H9 (cell line): ENCODE results near the gene TAF4B. TPM values are rescaled to one million over a fixed set of nuclear protein-coding genes. Genes with fewer than 3 reads are reported as not detected.

Source experiments
- DNase-seq: peaks from one replicate; pipeline ENCODE4 v3.0.0-alpha.2; 2017
- H2AFZ ChIP-seq: one replicate; pipeline ENCODE4 v1.6.1; 2013; ENCODE audit warnings: mild to moderate bottlenecking, low read length, control low read depth, moderate library complexity
- H2AK5ac ChIP-seq: 2 replicates; pipeline ENCODE4 v1.6.1; 2013; ENCODE audit warnings: low read length, control low read depth, mixed read lengths; ENCODE audit not compliant: insufficient read length
- H2BK120ac ChIP-seq: one replicate; pipeline ENCODE4 v1.6.1; 2013; ENCODE audit warnings: low read depth, mild to moderate bottlenecking, low read length, control low read depth, inconsistent platforms; ENCODE audit not compliant: poor library complexity, severe bottlenecking
- H2BK12ac ChIP-seq: 2 replicates; pipeline ENCODE4 v1.6.1; 2013; ENCODE audit warnings: low read length, control low read depth, mixed read lengths, low read depth; ENCODE audit not compliant: insufficient read length
- H2BK15ac ChIP-seq: 2 replicates; pipeline ENCODE4 v1.6.1; 2013; ENCODE audit warnings: low read depth, low read length, control low read depth
- H2BK20ac ChIP-seq: one replicate; pipeline ENCODE4 v1.6.1; 2013; ENCODE audit warnings: low read depth, mild to moderate bottlenecking, low read length, control low read depth, inconsistent platforms; ENCODE audit not compliant: poor library complexity, severe bottlenecking
- H2BK5ac ChIP-seq: 2 replicates; pipeline ENCODE4 v1.6.1; 2013; ENCODE audit warnings: low read length, control low read depth, mixed read lengths; ENCODE audit not compliant: insufficient read length
- H3K14ac ChIP-seq: 2 replicates; pipeline ENCODE4 v1.6.1; 2013; ENCODE audit warnings: low read length, control low read depth; ENCODE audit not compliant: insufficient read depth
- H3K18ac ChIP-seq: 2 replicates; pipeline ENCODE4 v1.6.1; 2013; ENCODE audit warnings: low read depth, mild to moderate bottlenecking, mixed read lengths, low read length, control low read depth; ENCODE audit not compliant: insufficient read length
- H3K23ac ChIP-seq: 2 replicates; pipeline ENCODE4 v1.6.1; 2013; ENCODE audit warnings: low read length, control low read depth, mixed read lengths, low read depth; ENCODE audit not compliant: insufficient read length
- H3K23me2 ChIP-seq: 2 replicates; pipeline ENCODE4 v1.6.1; 2013; ENCODE audit warnings: low read depth, mild to moderate bottlenecking, mixed read lengths, low read length, control low read depth; ENCODE audit not compliant: insufficient read length, poor library complexity, severe bottlenecking
- H3K27ac ChIP-seq: 2 replicates; pipeline ENCODE4 v1.5.1; 2013; ENCODE audit warnings: low read length, control low read depth, mixed read lengths, low read depth; ENCODE audit not compliant: insufficient read length
- H3K27me3 ChIP-seq: 2 replicates; pipeline ENCODE4 v1.6.1; 2013; ENCODE audit warnings: low read length, control low read depth, inconsistent platforms; ENCODE audit not compliant: insufficient read depth
- H3K4ac ChIP-seq: 2 replicates; pipeline ENCODE4 v1.6.1; 2013; ENCODE audit warnings: low read depth, mild to moderate bottlenecking, control low read depth, inconsistent platforms, low read length, moderate library complexity
- H3K4me1 ChIP-seq: 2 replicates; pipeline ENCODE4 v1.6.1; 2013; ENCODE audit warnings: low read length, control low read depth, inconsistent platforms; ENCODE audit not compliant: insufficient read depth
- H3K4me2 ChIP-seq: 2 replicates; pipeline ENCODE4 v1.6.1; 2013; ENCODE audit warnings: low read length, control low read depth, mixed read lengths; ENCODE audit not compliant: insufficient read length, insufficient read depth
- H3K56ac ChIP-seq: 2 replicates; pipeline ENCODE4 v1.6.1; 2013; ENCODE audit warnings: low read depth, mild to moderate bottlenecking, mixed read lengths, low read length, control low read depth; ENCODE audit not compliant: insufficient read length
- H3K79me1 ChIP-seq: 2 replicates; pipeline ENCODE4 v1.6.1; 2013; ENCODE audit warnings: low read depth, mild to moderate bottlenecking, moderate library complexity, low read length, control low read depth, inconsistent platforms; ENCODE audit not compliant: insufficient read depth, poor library complexity, severe bottlenecking
- H3K79me2 ChIP-seq: 2 replicates; pipeline ENCODE4 v1.6.1; 2013; ENCODE audit warnings: low read length, control low read depth, inconsistent platforms; ENCODE audit not compliant: insufficient read depth
- H3K9ac ChIP-seq: 2 replicates; pipeline ENCODE4 v1.6.1; 2013; ENCODE audit warnings: low read length, control low read depth, mixed read lengths; ENCODE audit not compliant: insufficient read length; ENCODE audit errors: extremely low read depth
- H3K9me3 ChIP-seq: one replicate; pipeline ENCODE4 v1.6.1; 2013; ENCODE audit warnings: low read depth, low read length, inconsistent platforms; ENCODE audit not compliant: control insufficient read depth
- H3T11ph ChIP-seq: one replicate; pipeline ENCODE4 v1.6.1; 2013; ENCODE audit warnings: mild to moderate bottlenecking, low read length, control low read depth, inconsistent platforms
- H4K20me1 ChIP-seq: one replicate; pipeline ENCODE4 v1.6.1; 2013; ENCODE audit not compliant: control insufficient read depth, insufficient read length, insufficient read depth
- H4K5ac ChIP-seq: 2 replicates; pipeline ENCODE4 v1.6.1; 2013; ENCODE audit warnings: low read depth, mild to moderate bottlenecking, mixed read lengths, low read length, control low read depth; ENCODE audit not compliant: insufficient read length
- H4K8ac ChIP-seq: replicated peaks from 2 replicates; pipeline ENCODE4 v1.6.1; 2013; ENCODE audit warnings: low read length, control low read depth, mixed read lengths, low read depth; ENCODE audit not compliant: insufficient read length
- H4K91ac ChIP-seq: 2 replicates; pipeline ENCODE4 v1.6.1; 2013; ENCODE audit warnings: low read depth, mild to moderate bottlenecking, moderate library complexity, mixed read lengths, low read length, control low read depth; ENCODE audit not compliant: insufficient read length
- H3K27ac Mint-ChIP-seq, 3 experiments: 2 replicates in 2 of 3; 3 replicates in 1 of 3; pipeline ENCODE4 v1.8.0; 2020 to 2021; ENCODE audit warnings: mixed read lengths in 3 of 3, mild to moderate bottlenecking in 1 of 3, moderate library complexity in 1 of 3
- H3K27me3 Mint-ChIP-seq: 2 replicates; pipeline ENCODE4 v1.8.0; 2021; ENCODE audit warnings: low read depth, mild to moderate bottlenecking, moderate library complexity, mixed read lengths
- H3K36me3 Mint-ChIP-seq, 3 experiments: 2 replicates in 2 of 3; 3 replicates in 1 of 3; pipeline ENCODE4 v1.8.0; 2020 to 2021; ENCODE audit warnings: low read depth in 3 of 3, mixed read lengths in 3 of 3; ENCODE audit not compliant: insufficient read depth in 1 of 3
- H3K4me1 Mint-ChIP-seq, 2 experiments: 2 replicates each; pipeline ENCODE4 v1.8.0; 2020; ENCODE audit warnings: mixed read lengths in 2 of 2
- H3K4me3 Mint-ChIP-seq, 2 experiments: 2 replicates in 1 of 2; 3 replicates in 1 of 2; pipeline ENCODE4 v1.8.0; 2020 to 2021; ENCODE audit warnings: mild to moderate bottlenecking in 2 of 2, mixed read lengths in 2 of 2, moderate library complexity in 1 of 2
- H3K9me3 Mint-ChIP-seq, 2 experiments: 2 replicates in 1 of 2; 3 replicates in 1 of 2; pipeline ENCODE4 v1.8.0; 2020; ENCODE audit warnings: mild to moderate bottlenecking in 2 of 2, mixed read lengths in 2 of 2, moderate library complexity in 1 of 2
- WGBS: extraction: QIAGEN DNeasy Blood & Tissue Kit; methylation state at CpG from one replicate; pipeline ENCODE4 v1.1.7; 2013; ENCODE audit warnings: missing lambda C conversion rate, low lambda C conversion rate, mixed read lengths; ENCODE audit not compliant: insufficient read length; ENCODE audit errors: extremely low coverage; 5-methylcytosine and 5-hydroxymethylcytosine counted together
- total RNA-seq: library from RNA; stranded (reverse); gene quantifications from 2 replicates; pipeline ENCODE4 v1.2.1, GENCODE V29; 2021
- TF ChIP-seq, protein P1 (sequence below): fragments of 200-600 bp; sonication (generic); conservative IDR thresholded peaks from 3 replicates; pipeline ENCODE4 v1.8.0; 2021; ENCODE audit warnings: antibody characterized with exemption, mild to moderate bottlenecking

The TAF4B gene
- total RNA-seq, 1 experiment from 2014 or later = 19.8 TPM

DNA sequence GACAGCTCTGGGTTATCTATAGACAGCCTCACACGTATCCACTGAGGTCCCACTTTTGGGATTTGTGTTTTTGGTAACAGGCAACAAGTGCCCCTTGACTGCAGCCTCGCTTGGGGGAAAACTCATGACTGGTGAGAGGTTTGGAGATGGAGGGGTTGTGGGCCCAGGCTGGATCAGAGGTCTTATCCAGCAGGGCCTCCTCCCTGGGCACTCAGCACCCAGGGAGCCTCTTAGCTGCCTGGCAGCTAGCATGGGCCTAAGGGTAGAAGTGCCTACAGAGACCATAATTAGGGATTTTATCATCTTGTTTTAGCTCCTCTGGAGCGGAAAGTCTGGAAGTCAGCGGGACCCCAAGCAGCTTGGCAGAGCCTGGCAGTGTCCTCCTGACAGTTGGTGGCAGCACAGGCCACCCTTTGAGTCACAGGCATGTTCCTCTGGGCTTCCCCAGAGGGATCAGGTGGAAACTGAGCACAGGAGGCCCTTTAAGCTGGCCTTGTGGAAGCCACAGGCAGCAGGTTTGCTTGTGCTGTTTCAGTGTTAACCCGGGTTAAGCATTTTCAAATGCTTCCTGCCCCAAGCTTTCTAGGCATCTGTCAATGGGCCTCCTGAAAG lies 179.1 kb downstream of the TAF4B start:
- Histone ChIP-seq H2AFZ (no peak overlapping the region), H4K8ac (no peak overlapping the region), H4K20me1 (no peaks in the 10 kb centered on the region), H3K18ac (no peak overlapping the region), H3K4me1 (peaks cover 5% of the 10 kb centered on the region; the same call in 1 of the 2 replicates), H4K5ac (no peak overlapping the region), H2AK5ac (no peak overlapping the region), H3K56ac (no peak overlapping the region), H3K23me2 (no peaks in the 10 kb centered on the region), H3K79me1 (no peaks in the 10 kb centered on the region), H3K23ac (no peak overlapping the region), H2BK120ac (no peak overlapping the region), H3K27me3 (no peaks in the 10 kb centered on the region), H3T11ph (no peak overlapping the region), H3K9ac (no peak overlapping the region), H3K4me2 (no peak overlapping the region), H2BK5ac (no peak overlapping the region), H3K79me2 (no peaks in the 10 kb centered on the region), H2BK15ac (no peak overlapping the region), H4K91ac (no peak overlapping the region), H3K4ac (no peak overlapping the region), H2BK12ac (no peak overlapping the region), H3K9me3 (no peaks in the 10 kb centered on the region), H2BK20ac (no peak overlapping the region), H3K14ac (no peak overlapping the region), H3K27ac (no peak overlapping the region)
- H3K27me3 Mint-ChIP-seq = no peaks in the 10 kb centered on the region; the same call in 1 of the 2 replicates
- WGBS = no CpG with 5 or more reads among the region's 5 CpGs
- H3K4me3 Mint-ChIP-seq = no peak overlapping the region
- peaks cover 21 to 29% of the 10 kb centered on the region in 2 experiments for H3K4me1 Mint-ChIP-seq
- TF ChIP-seq, protein P1, sequence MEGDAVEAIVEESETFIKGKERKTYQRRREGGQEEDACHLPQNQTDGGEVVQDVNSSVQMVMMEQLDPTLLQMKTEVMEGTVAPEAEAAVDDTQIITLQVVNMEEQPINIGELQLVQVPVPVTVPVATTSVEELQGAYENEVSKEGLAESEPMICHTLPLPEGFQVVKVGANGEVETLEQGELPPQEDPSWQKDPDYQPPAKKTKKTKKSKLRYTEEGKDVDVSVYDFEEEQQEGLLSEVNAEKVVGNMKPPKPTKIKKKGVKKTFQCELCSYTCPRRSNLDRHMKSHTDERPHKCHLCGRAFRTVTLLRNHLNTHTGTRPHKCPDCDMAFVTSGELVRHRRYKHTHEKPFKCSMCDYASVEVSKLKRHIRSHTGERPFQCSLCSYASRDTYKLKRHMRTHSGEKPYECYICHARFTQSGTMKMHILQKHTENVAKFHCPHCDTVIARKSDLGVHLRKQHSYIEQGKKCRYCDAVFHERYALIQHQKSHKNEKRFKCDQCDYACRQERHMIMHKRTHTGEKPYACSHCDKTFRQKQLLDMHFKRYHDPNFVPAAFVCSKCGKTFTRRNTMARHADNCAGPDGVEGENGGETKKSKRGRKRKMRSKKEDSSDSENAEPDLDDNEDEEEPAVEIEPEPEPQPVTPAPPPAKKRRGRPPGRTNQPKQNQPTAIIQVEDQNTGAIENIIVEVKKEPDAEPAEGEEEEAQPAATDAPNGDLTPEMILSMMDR = peak; percentile 42; the same call in 2 of the 3 replicates
- peak; percentile 47 for DNase-seq
- H3K36me3 Mint-ChIP-seq = no peaks in the 10 kb centered on the region
- no peaks in the 10 kb centered on the region for H3K9me3 Mint-ChIP-seq
- H3K27ac Mint-ChIP-seq = peak overlapping the region in 1 of 3 experiments; percentile 49; a peak in 1 of 7 replicates
